GM18507 (cell line): ENCODE results near the gene EIF5.

Source experiments
- DNase-seq: peaks from one replicate; pipeline ENCODE4 v3.0.0; 2011; ENCODE audit warnings: low read depth; ENCODE audit not compliant: insufficient read length; ENCODE audit errors: extremely low spot score
- FAIRE-seq: peaks from 2 replicates; lab custom pipeline; 2011; peaks lifted over from hg19 to GRCh38; lab: Jason Lieb, UNC

Gene EIF5

DNA sequence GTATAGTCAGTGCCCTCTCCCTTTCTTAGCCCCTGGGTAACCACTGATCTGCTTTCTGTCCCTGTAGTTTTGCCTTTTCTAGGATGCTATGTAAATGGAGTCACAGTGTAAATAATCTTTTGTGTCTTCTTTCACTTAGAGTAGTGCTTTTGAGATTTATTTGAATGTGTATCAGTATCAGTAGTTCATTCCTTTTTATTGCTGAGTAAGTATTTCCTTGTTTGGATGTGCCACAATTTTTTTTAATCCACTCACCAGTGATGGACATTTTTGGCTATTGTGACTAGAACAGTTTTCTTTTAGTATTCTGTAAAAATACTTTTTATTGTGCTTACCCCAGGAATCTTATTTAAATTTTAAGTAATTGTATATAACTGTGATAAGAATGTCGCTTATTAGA lies 54.6 kb downstream of the EIF5 start:
- FAIRE-seq = no peak
- no peak for DNase-seq

DNA sequence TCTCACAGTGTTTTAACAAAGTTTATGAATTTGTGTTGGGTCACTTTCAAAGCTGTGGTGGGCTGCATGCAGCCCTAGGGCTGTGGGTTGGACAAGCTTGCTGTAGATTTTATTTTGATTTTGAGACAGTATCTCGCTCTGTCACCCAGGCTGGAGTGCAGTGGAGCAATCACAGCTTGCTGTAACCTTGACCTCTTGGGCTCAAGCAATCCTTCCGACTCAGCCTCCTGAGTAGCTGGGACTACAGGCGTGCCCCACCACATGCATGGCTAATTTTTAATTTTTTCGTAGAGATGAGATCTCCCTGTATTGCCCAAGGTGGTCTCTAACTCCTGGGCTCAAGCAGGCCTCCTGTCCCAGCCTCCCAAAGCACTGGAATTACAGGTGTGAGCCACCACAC lies 56.6 kb downstream of the EIF5 start:
- DNase-seq (no peak), FAIRE-seq (no peak)

DNA sequence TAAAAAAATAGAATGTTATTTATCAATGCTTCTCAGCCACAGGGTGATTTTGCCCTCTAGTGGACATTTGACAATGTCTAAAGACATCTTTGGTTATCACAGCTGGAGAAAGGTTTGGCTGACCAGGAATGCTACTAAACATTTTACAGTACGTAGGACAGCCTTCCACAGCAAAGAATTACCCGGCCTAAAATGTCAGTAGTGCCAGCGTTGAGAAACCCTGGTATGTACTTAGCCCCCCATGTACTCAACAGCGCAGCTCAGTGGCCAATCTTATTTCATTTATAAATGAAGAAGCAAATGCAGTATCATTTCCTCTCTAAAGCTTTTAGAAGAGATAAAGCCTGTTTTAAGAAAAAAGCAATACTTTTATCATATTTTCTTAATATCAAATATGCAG lies 57.0 kb downstream of the EIF5 start:
- peak; percentile 54 for FAIRE-seq
- DNase-seq = no peak

DNA sequence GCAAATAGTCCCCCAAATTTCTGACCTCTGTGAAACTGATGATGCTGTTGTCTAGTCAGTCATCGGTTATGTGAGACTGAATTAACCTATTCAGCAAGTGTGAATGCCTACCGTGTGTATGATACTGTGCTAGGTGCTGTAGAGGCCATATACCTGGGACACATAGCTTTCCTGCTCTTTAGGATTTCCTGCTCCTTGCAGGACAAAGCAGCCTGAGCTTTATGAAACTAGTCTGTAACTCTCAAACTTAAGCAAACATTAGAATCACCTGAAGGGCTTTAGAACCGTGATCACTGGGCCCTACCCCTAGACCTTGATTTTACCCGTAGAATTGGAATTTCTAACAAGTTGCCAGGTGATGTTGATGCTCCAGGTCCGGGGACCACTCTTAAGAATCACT lies 58.1 kb downstream of the EIF5 start:
- FAIRE-seq (no peak), DNase-seq (no peak)

DNA sequence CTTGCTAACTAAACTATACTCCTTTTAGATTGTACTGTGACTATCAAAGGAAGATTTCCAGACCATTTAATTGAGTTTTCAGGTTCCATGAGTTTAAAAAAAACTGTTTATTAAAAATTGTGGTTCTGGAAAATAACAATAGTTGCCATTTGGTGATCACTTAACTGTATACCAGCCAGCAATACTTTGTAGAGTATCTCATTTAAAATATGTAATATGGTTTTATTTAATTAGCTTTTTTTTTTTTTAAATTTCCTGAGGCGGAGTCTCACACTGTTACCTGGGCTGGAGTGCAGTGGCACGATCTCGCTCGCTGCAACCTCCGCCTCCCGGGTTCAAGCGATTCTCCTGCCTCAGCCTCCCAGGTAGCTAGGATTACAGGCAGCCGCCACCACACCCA lies 58.5 kb downstream of the EIF5 start:
- no peak for FAIRE-seq
- DNase-seq = no peak

DNA sequence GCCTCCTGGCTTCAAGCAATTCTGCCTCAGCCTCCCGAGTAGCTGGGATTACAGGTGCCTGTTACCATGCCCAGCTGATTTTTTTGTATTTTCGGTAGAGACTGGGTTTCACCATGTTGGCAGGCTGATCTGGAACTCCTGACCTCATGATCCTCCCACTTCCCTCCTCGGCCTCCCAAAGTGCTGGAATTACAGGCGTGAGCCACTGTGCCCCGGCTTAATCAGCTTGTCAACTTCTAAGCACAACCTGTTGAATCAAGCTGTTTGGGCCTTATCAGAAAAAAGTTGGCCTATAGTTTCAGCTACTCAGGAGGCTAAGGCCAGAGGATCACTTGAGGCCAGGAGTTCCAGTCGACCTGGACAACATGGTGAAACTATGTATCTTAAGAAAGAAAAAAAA lies 59.0 kb downstream of the EIF5 start:
- FAIRE-seq (no peak), DNase-seq (no peak)

DNA sequence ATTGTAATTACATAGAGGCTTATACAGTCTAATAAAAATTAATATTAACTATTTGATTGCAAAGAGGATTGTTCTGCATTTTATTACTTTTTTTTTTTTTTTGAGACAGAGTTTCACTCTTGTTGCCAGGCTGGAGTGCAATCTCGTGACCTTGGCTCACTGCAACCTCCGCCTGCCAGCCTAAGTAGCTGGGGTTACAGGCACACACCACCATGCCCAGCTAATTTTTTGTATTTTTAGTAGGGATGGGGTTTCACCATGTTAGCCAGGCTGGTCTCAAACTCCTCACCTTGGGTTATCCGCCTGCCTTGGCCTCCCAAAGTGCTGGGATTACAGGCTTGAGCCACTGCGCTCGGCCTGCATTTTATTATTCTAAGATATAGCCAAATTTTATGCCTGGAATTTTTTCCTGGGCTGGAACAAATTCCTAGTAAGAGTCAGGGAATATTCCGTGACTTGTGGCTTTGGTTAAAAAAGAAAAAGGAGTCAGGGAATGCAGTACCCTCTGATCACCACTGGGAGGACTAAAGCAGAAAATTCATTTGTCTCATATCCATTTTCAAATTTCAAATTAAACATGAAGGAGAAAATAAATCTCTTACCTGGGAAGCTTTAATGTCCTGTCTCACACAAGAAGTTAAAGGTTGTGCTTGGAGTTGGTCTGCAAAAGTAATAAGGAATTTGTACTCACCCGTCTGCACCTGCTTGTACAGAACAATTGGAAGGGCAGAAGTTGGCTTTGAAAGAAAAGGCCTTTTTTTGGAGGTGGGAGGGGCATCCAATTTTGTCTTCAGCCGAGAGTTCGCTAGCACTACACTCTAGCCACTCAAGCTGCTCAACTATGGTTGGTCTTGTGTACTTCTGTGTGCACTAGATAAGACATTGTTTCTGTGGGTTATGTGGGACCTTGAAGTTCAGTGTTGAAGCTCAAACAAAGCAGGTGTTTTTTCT lies 59.9 kb downstream of the EIF5 start:
- FAIRE-seq (peak; percentile 58), DNase-seq (no peak)
